Smooth muscle cell (in vitro differentiated cells): ENCODE results near the gene SLC51A. TPM values are rescaled to one million over a fixed set of nuclear protein-coding genes. Genes with fewer than 3 reads are reported as not detected.
A peak's percentile ranks its signal among the peaks of the same experiment; 100 is the strongest.

Experiments
- DNase-seq: peaks from one replicate; lab custom pipeline; 2025; ENCODE audit not compliant: unreplicated experiment; lab: John Stamatoyannopoulos, UW
- H2AFZ ChIP-seq: fragments of 200-600 bp; sonication (generic); 2 replicates; pipeline ENCODE4 v1.6.0; 2016; ENCODE audit warnings: antibody characterized with exemption, low read depth, mild to moderate bottlenecking
- H3F3A ChIP-seq: fragments of 200-600 bp; sonication (generic); 2 replicates; pipeline ENCODE4 v1.6.0; 2017; ENCODE audit warnings: antibody characterized with exemption, low read depth
- H3K27ac ChIP-seq: fragments of 200-600 bp; sonication (generic); 2 replicates; pipeline ENCODE4 v1.5.1; 2016; ENCODE audit warnings: low read depth, mild to moderate bottlenecking
- H3K27me3 ChIP-seq: fragments of 200-600 bp; sonication (generic); 2 replicates; pipeline ENCODE4 v1.6.1; 2016; ENCODE audit warnings: low read depth, mild to moderate bottlenecking
- H3K36me3 ChIP-seq: fragments of 200-600 bp; sonication (generic); 2 replicates; pipeline ENCODE4 v1.5.1; 2016; ENCODE audit warnings: low read depth
- H3K4me1 ChIP-seq: fragments of 200-600 bp; sonication (generic); 2 replicates; pipeline ENCODE4 v1.5.1; 2016; ENCODE audit warnings: low read depth
- H3K4me2 ChIP-seq: fragments of 200-600 bp; sonication (generic); 2 replicates; pipeline ENCODE4 v1.6.0; 2016; ENCODE audit warnings: mild to moderate bottlenecking
- H3K4me3 ChIP-seq: fragments of 200-600 bp; sonication (generic); 2 replicates; pipeline ENCODE4 v1.5.1; 2016; ENCODE audit warnings: mild to moderate bottlenecking
- H3K79me2 ChIP-seq: fragments of 200-600 bp; sonication (generic); 2 replicates; pipeline ENCODE4 v1.6.0; 2016; ENCODE audit warnings: low read depth, mild to moderate bottlenecking
- H3K9ac ChIP-seq: fragments of 200-600 bp; sonication (generic); 2 replicates; pipeline ENCODE4 v1.6.0; 2016; ENCODE audit warnings: low read depth
- H3K9me3 ChIP-seq: fragments of 200-600 bp; sonication (generic); replicated peaks from 2 replicates; pipeline ENCODE4 v1.5.1; 2016; ENCODE audit warnings: low read depth
- H4K20me1 ChIP-seq: fragments of 200-600 bp; sonication (generic); 2 replicates; pipeline ENCODE4 v1.6.0; 2016; ENCODE audit warnings: low read depth
- CTCF ChIP-seq: fragments of 200-600 bp; sonication (generic); IDR thresholded peaks from 2 replicates; pipeline ENCODE4 v1.5.1; 2017; ENCODE audit warnings: borderline replicate concordance, mild to moderate bottlenecking, antibody characterized with exemption; ENCODE audit not compliant: insufficient read depth, poor library complexity, severe bottlenecking
- WGBS: methylation state at CpG from one replicate; pipeline ENCODE4 v1.1.7; 2016; ENCODE audit warnings: low lambda C conversion rate; 5-methylcytosine and 5-hydroxymethylcytosine counted together
- polyA plus RNA-seq: library from polyadenylated mRNA; unstranded; fragments of >200 nt; fragmentation: Nextera tagmentation; extraction: Ambion mirVana; gene quantifications from 2 replicates; pipeline ENCODE4 v1.2.1, GENCODE V29; 2016
- total RNA-seq: library from RNA; depleted of rRNA; stranded (reverse); fragments of >200 nt; gene quantifications from 2 replicates; pipeline ENCODE4 v1.2.3, GENCODE V29; 2014

The SLC51A gene
- total and polyA plus RNA-seq, 2 experiments from 2014 or later: 1.8 TPM; not detected in 1

GRCh38 chr3:196227121-196227561 lies 10.8 kb downstream of the SLC51A start:
- Histone ChIP-seq H3F3A (no peaks in the 10 kb centered on the region), H3K79me2 (no peaks in the 10 kb centered on the region), H3K36me3 (no peaks in the 10 kb centered on the region), H3K4me1 (no peaks in the 10 kb centered on the region), H4K20me1 (no peaks in the 10 kb centered on the region), H3K27me3 (no peaks in the 10 kb centered on the region), H2AFZ (no peak overlapping the region), H3K27ac (no peak overlapping the region), H3K4me3 (no peak overlapping the region), H3K9ac (no peak overlapping the region), H3K4me2 (peak overlapping the region; percentile 41), H3K9me3 (no peaks in the 10 kb centered on the region)
- TF ChIP-seq CTCF: no peak
- no peak for DNase-seq
- WGBS: 77% methylated on average over 14 of the region's 14 CpGs

- Histone ChIP-seq H3K9me3 (no peaks in the 10 kb centered on the region), H4K20me1 (no peaks in the 10 kb centered on the region), H3K79me2 (no peaks in the 10 kb centered on the region), H3K4me3 (no peak overlapping the region), H2AFZ (no peak overlapping the region), H3K27me3 (no peaks in the 10 kb centered on the region), H3K27ac (no peak overlapping the region), H3K4me1 (no peaks in the 10 kb centered on the region), H3F3A (no peaks in the 10 kb centered on the region), H3K9ac (no peak overlapping the region), H3K4me2 (peak overlapping the region; percentile 41), H3K36me3 (no peaks in the 10 kb centered on the region)
- no peak for DNase-seq
- no peak for TF ChIP-seq CTCF
- WGBS: 78% methylated on average over 23 of the region's 24 CpGs
These were observed 11.5 kb downstream of the SLC51A start for GRCh38 chr3:196227629-196228493.

GRCh38 chr3:196232154-196232881 lies 16.0 kb downstream of the SLC51A start:
- Histone ChIP-seq H3K4me1 (no peaks in the 10 kb centered on the region), H2AFZ (no peak overlapping the region), H3K79me2 (no peaks in the 10 kb centered on the region), H4K20me1 (no peaks in the 10 kb centered on the region), H3K9me3 (no peaks in the 10 kb centered on the region), H3K4me2 (no peak overlapping the region), H3K36me3 (no peaks in the 10 kb centered on the region), H3K27me3 (no peaks in the 10 kb centered on the region), H3K9ac (no peak overlapping the region), H3K27ac (no peak overlapping the region), H3K4me3 (no peak overlapping the region), H3F3A (no peaks in the 10 kb centered on the region)
- DNase-seq: no peak
- WGBS: 98% methylated on average over 12 of the region's 12 CpGs
- no peak for TF ChIP-seq CTCF
